Measurements from ENCODE around the gene PON1.

The PON1 gene

GRCh38 chr7:95316588-95316987 is 7.7 kb downstream of the PON1 start:
- no peak for DNase-seq

GRCh38 chr7:95312561-95312960 is 11.8 kb downstream of the PON1 start:
- no peak for DNase-seq

GRCh38 chr7:95311389-95311788 is 12.9 kb downstream of the PON1 start:
- DNase-seq: no peak

- no peak for DNase-seq
Measured at GRCh38 chr7:95309951-95310350, 14.4 kb downstream of the PON1 start.

DNA sequence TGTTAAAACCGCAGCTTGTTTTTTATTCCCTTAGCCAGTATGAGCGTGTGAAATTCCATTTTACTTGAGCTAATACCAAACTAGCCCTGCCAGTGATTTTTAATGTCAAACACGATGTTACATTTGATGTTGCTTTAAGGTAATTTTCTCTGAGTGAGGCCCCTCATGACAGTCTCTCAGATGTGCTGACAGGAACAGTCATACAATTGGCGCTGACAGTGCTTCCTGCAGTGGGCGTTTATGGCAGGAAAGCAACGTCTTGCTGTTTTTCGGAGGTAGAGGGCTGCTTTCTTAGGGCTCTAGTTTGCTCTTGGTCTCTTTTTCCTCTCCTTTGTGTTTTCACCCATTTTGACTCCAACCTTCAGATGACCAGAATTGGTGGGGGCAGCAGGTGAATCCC is 19.3 kb downstream of the PON1 start:
- no peak for DNase-seq

GRCh38 chr7:95303013-95303905 is 21.1 kb downstream of the PON1 start:
- DNase-seq: no peak

- no peak for DNase-seq
Measured at GRCh38 chr7:95298091-95298490, 26.2 kb downstream of the PON1 start.

- no peak for DNase-seq
Measured at GRCh38 chr7:95297041-95297440, 27.3 kb downstream of the PON1 start.

GRCh38 chr7:95296456-95296855 is 27.9 kb downstream of the PON1 start:
- no peak for DNase-seq

DNA sequence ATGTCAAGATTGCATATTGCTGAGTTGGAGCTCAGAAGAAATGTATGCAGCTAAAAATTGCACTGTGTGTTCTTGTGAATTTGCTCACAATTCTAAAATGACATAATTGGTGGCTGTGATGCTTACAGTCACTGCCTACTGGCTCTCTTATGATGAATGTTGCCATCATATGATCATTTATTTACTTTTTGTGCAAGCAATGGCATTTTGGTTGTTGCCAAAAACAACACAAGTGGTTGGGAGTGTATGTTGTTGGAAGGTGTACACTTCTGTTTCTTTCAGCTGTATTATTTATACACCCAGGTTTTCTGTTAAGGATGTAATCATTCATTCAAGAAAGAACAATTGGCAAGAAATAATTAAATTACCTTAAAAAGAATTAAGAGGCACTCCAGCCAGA is 28.9 kb downstream of the PON1 start:
- DNase-seq: no peak

DNA sequence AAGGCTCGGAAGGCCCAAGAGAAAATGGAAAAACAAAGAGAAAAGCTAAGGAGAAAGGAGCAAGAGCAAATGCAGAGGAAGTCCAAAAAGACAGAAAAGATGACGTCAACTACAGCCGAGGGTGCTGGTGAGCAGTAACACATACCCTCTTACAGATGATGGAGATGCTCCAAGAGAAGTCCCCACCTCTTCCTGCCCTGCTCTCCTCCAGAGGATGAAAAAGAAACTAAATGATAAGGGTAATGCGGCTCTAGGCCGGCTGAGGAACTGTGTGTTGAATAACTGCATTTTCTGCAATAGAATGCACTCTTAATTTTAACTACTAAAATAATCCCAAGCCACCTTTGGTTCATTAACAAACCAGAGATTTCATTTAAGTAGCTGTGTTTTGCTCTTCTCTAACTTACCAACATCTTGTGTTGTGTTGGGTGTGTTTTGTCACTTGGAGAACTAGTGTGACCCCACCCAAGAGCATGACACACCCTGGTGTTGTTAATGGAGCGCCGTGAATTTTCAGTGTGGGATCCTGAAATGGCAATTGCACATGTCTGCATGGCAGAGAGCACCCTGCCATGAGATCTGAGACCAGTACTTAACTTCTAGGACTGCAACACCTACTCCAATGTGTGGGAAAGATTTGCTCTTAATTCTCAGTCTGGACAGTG is 34.0 kb downstream of the PON1 start:
- DNase-seq: no peak

DNA sequence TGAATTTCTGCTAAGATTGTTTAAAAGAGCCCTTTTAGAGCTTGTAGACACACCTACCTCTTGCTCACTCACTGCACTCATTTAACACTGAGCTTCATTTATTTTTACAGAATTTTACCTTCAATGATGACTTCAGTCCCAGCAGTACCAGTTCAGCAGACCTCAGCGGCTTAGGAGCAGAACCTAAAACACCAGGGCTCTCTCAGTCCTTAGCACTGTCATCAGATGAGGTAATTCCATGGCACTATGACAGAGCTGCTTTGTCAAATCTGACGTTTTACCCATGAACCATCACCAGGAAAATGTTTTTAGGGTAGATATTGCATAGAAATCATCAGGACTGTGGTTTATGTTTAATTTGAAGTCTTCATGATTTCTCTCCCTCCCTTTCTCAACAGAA is 38.2 kb downstream of the PON1 start:
- no peak for DNase-seq

DNA sequence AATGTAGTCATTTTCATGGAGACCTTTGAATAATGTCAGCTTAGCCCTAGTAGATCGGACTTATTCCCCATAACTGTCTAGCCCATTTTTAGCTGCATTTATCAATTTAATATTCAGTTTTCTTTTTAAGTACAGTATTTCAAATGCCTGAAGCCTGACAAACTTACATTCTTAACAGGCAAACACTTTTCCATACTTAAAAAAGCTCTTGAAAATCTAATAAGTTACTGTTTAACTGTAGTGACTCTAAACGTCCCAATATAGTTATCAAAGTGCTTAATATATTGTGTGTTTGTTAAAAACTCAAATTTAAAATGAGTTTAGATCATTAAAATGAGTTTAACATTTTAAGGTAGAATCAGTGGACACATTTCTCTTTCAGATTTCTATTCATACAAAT is 44.9 kb downstream of the PON1 start:
- no peak for DNase-seq

DNA sequence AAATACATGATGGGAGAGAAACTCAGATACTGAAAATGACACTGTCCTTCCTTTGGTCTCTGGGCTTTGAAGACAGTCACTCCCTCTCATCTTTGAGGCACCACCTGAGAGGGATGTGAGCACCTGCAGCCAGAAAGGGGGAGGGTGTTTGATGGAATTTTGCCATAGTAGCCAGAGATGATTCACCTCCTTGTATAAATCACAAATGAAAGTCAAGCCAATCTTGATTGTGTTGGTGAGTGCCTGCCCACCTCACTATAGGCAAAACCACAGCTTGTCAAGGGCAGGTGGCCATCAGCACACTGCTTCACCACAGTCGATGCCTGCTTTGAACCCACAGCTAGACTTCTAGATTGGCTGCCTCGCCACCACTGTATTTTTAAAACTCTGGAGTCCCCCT is 48.2 kb downstream of the PON1 start:
- no peak for DNase-seq

DNA sequence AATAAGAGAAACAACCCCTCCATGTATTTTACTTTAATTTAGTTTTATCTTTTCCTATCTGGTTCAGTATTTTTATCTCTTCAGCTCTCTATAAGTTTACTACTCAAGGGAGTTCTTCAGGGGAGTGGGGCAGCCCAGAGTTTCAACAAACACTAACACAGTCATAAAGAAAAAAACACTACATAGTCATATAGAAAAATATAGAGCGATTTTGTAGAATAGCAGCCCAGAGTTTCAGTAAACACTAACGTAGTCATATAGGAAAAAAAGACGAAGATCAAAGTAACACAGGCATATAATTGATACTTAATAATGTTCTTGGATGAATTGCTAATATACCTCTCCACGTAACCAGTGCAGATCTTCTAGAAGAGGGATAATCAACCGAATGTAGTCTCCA is 54.7 kb downstream of the PON1 start:
- DNase-seq: no peak

- no peak for DNase-seq
Measured at GRCh38 chr7:95267754-95268153, 56.6 kb downstream of the PON1 start.

DNA sequence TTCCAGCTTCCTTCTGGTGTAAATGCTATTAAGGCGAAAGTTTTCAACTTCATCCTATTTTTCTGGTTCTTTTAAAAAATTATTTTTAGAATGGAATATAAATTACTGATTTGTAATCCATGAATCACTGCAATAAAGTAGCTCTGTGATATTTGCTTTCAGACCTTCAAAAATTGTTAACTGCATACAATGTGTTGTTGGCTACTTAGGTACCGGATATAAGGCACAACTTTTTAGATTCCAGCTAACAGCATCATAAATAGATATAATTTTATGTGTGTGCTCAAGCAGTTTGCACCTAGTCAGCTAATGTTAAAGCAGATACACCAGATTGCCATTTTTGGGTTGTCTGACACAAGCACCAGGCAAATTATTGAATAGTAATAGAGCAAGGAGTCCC is 58.7 kb downstream of the PON1 start:
- no peak for DNase-seq

- DNase-seq: no peak
Measured at GRCh38 chr7:95264363-95264891, 59.9 kb downstream of the PON1 start.

GRCh38 chr7:95263785-95264362 is 60.5 kb downstream of the PON1 start:
- no peak for DNase-seq

- DNase-seq: no peak
Measured at GRCh38 chr7:95262875-95263274, 61.5 kb downstream of the PON1 start.

- no peak for DNase-seq
Measured at GRCh38 chr7:95261895-95262415, 62.4 kb downstream of the PON1 start.

GRCh38 chr7:95255691-95256090 is 68.6 kb downstream of the PON1 start:
- DNase-seq: no peak

GRCh38 chr7:95253986-95254385 is 70.3 kb downstream of the PON1 start:
- DNase-seq: no peak

- DNase-seq: no peak
Measured at GRCh38 chr7:95251966-95252365, 72.4 kb downstream of the PON1 start.

Data from activated CD4-positive, CD25-positive, alpha-beta regulatory T cell (primary cell).